Glutamatergic neuron (in vitro differentiated cells): ENCODE data around the gene RAP1GAP2. TPM values are rescaled to one million over a fixed set of nuclear protein-coding genes. Genes with fewer than 3 reads are reported as not detected.

ENCODE experiments used
- DNase-seq: peaks from one replicate; pipeline ENCODE4 v3.0.0; 2022
- H3K27ac Mint-ChIP-seq: one replicate; pipeline ENCODE4 v1.8.0; 2020; ENCODE audit warnings: mild to moderate bottlenecking, mixed read lengths, inconsistent platforms; ENCODE audit not compliant: unreplicated experiment
- H3K27me3 Mint-ChIP-seq: one replicate; pipeline ENCODE4 v1.8.0; 2020; ENCODE audit warnings: mild to moderate bottlenecking, moderate library complexity, mixed read lengths, inconsistent platforms; ENCODE audit not compliant: unreplicated experiment
- H3K36me3 Mint-ChIP-seq: one replicate; pipeline ENCODE4 v1.8.0; 2020; ENCODE audit warnings: mild to moderate bottlenecking, mixed read lengths, inconsistent platforms; ENCODE audit not compliant: unreplicated experiment
- H3K4me1 Mint-ChIP-seq: one replicate; pipeline ENCODE4 v1.8.0; 2020; ENCODE audit warnings: mild to moderate bottlenecking, low read depth, mixed read lengths, inconsistent platforms; ENCODE audit not compliant: unreplicated experiment
- H3K4me3 Mint-ChIP-seq: one replicate; pipeline ENCODE4 v1.8.0; 2020; ENCODE audit warnings: mild to moderate bottlenecking, mixed read lengths, inconsistent platforms; ENCODE audit not compliant: unreplicated experiment
- H3K9me3 Mint-ChIP-seq: one replicate; pipeline ENCODE4 v1.8.0; 2020; ENCODE audit warnings: mild to moderate bottlenecking, moderate library complexity, mixed read lengths, inconsistent platforms; ENCODE audit not compliant: unreplicated experiment
- CTCF ChIP-seq: fragments of 200-600 bp; sonication (generic); IDR thresholded peaks from one replicate; pipeline ENCODE4 v1.5.0; 2021; ENCODE audit not compliant: partially characterized antibody, unreplicated experiment
- total RNA-seq: library from RNA; stranded (reverse); fragmentation: NEBNext Ultra II Directional; extraction: Animal tissue kit (Norgen Biotek cat#: 25700); gene quantifications from one replicate; pipeline ENCODE4 v1.2.1, GENCODE V29; 2021; ENCODE audit not compliant: unreplicated experiment

RAP1GAP2 gene
- total RNA-seq, 1 donor from 2014 or later = 86.0 TPM

DNA sequence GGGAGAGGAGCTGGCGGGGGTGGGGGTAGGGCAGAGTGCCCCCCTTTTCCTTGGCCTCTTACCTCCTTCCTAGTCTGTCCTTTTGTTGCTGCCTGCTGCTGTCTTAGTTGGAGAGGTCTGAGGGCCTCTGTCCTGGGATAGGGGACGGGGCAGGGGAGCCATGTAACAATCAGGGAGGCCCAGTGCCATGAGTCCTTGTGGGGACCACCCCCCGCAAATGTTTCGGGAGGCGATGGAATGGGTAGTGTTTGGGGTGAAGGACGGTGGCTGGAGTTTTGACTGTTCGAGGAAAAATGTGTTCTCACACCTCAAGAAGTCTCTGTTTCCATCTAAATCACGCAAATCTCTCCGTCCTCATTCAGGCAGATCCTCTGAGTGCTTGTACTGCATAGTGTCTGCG is 168.1 kb downstream of the RAP1GAP2 start:
- Mint-ChIP-seq H3K4me1 (peaks cover 10% of the 10 kb centered on the region), H3K27ac (peak overlapping the region; percentile 66), H3K9me3 (no peaks in the 10 kb centered on the region), H3K36me3 (no peaks in the 10 kb centered on the region), H3K27me3 (peaks cover 5% of the 10 kb centered on the region), H3K4me3 (no peak overlapping the region)
- no peak for DNase-seq
- no peak for TF ChIP-seq CTCF

DNA sequence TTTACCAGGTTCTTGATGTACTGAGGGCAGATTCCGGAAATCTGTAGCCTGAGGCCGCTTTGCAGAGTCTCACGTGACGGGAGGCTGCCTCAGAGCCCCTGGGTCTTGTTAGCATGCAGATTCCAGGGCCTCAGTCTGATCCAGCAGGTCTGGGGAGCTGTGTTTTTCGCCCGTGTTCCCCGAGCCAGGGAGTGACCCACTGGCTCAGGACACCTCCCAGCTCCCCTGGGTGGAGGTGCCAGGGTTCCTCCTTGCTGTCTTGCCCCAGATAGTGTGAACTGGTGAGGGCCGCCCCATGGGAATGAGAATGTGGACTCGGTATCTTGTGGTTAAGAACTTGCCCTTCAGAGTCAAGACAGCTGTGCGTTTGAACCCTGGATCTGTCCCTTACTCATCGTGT is 168.6 kb downstream of the RAP1GAP2 start:
- Mint-ChIP-seq H3K27ac (no peak overlapping the region), H3K27me3 (peaks cover 5% of the 10 kb centered on the region), H3K9me3 (no peaks in the 10 kb centered on the region), H3K4me3 (no peak overlapping the region), H3K36me3 (no peaks in the 10 kb centered on the region), H3K4me1 (peaks cover 10% of the 10 kb centered on the region)
- TF ChIP-seq CTCF = no peak
- no peak for DNase-seq

DNA sequence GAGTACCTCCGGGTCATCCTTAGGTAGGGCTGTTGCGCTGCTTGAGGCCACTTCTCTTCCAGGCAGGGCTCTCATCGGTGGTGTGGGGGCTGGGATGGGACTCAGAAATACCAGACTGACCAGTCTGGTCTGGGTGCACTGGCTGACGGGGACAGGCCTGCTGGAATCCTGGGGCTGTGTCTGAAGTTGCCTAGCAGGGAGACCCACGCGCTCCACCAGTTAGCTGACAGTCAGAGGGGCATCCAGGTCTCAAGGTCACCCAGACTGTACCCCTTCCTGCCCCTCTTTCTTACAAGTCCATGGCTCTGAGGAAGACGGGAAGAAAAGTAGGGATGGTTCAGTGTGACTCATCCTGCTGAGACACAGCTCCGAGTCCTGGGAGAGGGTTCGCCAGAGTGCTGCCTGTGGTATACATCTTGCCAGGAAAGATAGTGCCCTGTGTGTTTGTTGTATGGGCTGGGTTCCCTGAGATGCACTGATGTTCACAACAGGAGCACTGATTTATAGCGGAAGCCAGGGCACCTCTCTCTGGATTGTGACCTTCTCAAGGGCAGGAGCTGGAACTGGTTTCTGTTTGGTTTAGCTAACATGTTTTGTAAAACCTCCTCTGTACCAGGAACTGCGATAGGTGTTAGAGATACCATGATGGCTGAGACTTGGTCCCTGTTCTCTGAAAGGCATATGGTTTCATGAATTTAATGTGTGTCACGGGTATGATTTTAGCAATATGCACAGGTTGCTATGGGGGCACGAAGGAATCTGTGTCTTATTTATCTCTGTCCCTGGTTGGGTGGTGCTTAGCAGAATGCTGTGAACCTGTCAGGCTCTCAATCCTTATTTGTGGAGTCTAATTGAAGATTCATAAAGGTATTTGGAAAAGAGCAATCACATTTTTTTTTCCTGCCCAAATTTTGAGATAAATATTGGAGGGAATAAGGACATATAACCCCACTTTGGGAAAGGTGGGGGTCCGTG is 169.7 kb downstream of the RAP1GAP2 start:
- no peak overlapping the region for H3K27ac Mint-ChIP-seq
- DNase-seq = no peak
- peaks cover 5% of the 10 kb centered on the region for H3K27me3 Mint-ChIP-seq

DNA sequence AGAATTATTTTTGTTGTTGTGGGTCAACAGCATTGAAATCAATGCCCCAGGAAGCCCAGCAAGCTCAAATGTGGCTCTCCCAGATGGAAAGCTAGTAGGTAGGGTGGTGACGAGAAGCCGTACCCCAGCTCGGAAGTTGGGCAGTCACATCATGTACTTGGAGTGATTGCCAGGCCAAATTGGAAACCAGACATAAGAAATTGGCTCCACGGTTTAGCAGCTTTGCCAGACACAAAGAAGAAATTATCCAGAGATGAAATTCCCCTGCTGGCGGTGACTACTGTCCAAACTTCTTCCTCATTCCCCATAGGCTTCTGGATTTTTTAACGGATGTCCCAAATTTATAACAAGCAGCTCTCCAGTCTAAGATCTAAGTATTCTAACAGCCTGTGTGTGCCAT is 171.3 kb downstream of the RAP1GAP2 start:
- no peaks in the 10 kb centered on the region for H3K36me3 Mint-ChIP-seq
- no peak overlapping the region for H3K27ac Mint-ChIP-seq
- DNase-seq = no peak
- H3K9me3 Mint-ChIP-seq = no peaks in the 10 kb centered on the region
- H3K4me1 Mint-ChIP-seq = peaks cover 4% of the 10 kb centered on the region
- peaks cover 3% of the 10 kb centered on the region for H3K27me3 Mint-ChIP-seq
- no peak for TF ChIP-seq CTCF
- H3K4me3 Mint-ChIP-seq = no peak overlapping the region

More for the DNA sequence above, 169.7 kb downstream of the RAP1GAP2 start:
- Mint-ChIP-seq H3K4me1 (peaks cover 4% of the 10 kb centered on the region), H3K4me3 (no peak overlapping the region), H3K36me3 (no peaks in the 10 kb centered on the region), H3K9me3 (no peaks in the 10 kb centered on the region)
- TF ChIP-seq CTCF = no peak

DNA sequence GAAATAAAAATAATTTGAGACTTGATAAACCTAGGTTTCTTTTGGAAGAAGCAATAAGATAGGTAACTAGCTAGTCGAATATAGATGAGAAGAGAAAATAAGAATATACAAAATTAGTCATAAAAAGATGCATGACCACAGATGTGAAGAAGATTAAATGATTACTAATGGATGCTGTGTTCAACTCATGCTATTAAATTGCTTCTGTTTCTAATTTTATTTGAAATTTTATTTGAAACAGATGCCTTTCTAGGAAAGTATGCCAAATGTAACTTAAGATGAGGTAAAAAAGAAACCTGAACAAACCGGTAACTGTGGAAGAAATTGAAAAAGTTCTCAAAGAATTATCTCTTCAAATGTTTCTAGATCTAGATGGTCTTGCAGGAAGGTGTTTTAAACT is 175.6 kb downstream of the RAP1GAP2 start:
- Mint-ChIP-seq H3K27ac (no peak overlapping the region), H3K27me3 (peaks cover 2% of the 10 kb centered on the region), H3K9me3 (no peaks in the 10 kb centered on the region), H3K36me3 (no peaks in the 10 kb centered on the region), H3K4me3 (no peak overlapping the region), H3K4me1 (peaks cover 4% of the 10 kb centered on the region)
- no peak for DNase-seq
- no peak for TF ChIP-seq CTCF
